CD4-positive, alpha-beta T cell treated with Interferon alpha-2 for 1 hour (primary cell): ENCODE measurements around the gene PALS2.

Source experiments
- DNase-seq, 2 donors: peaks; one replicate each; pipeline ENCODE4 v3.0.0-alpha.2; 2020 to 2022

PALS2 gene

DNA sequence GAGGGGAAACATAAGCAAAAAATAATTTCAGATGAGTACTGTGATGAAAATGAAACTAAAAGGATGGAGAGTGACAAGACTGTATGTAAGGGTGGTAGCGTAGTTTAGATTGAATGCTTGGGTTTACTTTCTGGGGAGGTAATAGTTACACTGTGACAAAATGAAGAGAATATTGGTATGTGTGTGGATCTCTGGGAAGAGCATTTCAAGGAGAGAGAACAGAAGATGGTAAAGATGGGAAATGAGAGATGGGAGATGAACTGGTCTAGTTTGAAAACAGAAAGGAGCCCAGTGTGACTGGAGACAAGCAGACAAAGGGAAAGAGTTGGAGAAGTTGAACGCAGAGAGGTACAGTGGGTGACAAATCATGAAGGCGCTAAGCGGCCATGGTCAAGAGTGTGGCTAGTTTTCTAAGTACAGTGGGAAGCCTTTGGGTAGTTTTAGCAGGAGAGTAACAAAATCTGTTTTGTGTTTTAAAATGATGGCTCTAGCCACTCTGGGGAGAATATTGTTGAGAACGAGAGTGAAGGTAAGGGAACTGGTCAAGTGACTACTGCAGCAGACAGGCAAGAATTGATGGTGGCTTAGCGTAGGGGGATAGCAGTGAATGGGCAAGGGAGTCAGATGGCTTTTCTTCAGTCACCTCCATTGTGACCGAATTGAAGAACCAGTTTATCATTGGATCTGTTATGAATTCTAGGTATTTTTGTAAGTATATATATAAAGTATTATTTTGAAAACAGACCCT is 22.6 kb downstream of the PALS2 start:
- peak in 1 of 2 donors; percentile 20 for DNase-seq

DNA sequence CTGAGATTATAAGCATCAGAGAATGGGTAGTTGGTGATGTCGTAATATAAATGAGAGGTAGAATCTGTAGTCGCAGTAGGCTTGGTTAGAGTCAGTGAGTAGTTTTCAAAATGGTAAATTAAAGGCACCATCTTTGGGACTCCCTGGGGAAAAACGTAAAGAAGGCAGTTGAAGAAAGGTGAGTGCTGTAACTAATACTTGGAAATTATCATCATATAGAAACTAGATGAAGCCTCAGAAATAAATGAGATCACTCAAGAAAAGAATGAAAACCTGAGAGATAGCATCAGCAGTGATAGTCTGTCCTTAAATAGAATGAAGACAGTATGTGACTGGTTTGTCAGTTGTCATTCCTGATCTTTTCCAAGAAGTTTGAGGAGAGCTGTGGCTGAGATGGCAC is 23.8 kb downstream of the PALS2 start:
- no peak for DNase-seq

GRCh38 chr7:24601600-24601999 is 28.3 kb downstream of the PALS2 start:
- no peak for DNase-seq

DNA sequence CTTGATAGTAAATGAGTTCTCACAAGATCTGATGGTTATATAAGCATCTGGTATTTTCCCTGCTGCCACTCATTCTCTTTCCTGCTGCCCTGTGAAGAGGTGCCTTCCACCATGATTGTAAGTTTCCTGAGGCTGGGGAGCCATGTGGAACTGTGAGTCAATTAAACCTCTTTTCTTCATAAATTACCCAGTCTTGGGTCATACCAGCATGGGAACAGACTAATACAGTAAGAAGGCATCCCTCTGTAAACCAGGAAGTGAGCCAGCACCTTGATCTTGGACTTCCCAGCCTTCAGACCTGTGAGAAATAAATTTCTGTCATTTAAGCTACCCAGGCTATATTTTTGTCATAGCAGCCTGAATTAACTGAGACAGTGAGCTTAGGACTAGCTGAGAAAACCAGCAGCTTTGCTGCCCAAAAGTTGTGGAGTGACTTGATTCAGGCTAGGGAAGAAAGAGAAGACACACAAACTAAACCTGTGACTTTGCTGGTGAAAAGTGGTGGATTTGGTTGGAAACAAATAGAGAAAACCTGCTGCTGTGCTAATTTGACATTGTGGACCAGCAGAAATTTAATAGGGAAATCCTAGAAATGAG is 29.7 kb downstream of the PALS2 start:
- DNase-seq, result no peak

- DNase-seq, result no peak
Observed at GRCh38 chr7:24604630-24605029, 31.4 kb downstream of the PALS2 start.

DNA sequence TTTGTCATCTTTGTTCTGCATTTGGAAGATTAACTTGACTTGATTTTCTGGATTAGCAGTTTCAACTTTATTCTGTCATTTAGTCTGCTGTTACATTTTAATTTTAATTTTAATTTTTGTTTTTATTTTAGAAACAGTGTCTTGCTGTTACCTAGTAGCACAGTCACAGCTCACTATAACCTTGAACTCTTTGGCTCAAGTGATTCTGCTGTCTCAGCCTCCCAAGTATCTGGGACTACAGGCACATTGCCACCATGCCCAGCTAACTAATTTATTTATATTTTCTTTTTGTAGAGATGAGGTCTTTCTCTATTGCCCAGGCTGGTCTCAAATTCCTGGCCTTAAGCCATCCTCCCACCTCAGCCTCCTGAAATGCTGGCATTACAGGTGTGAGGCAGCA is 35.3 kb downstream of the PALS2 start:
- no peak for DNase-seq

DNA sequence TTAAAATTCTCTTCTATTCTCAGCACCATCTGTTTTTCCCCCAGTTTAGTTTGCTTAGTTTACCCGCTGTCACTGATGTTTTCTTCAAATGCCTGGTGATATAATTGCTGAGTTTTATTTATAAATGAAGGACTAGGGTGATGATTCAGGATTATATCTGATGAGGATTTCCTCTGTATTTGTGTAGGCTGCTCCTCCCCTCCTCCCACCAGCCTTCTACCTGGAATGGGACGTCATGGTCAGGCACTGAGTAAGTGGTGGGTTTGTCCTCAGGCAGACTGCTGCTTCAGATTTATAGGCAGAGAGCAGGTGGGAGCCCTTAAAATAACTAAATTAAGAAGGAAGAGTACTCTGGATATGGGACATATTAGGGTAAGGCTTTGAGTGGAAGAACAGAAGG is 35.8 kb downstream of the PALS2 start:
- no peak for DNase-seq

- no peak for DNase-seq
Observed at GRCh38 chr7:24609570-24609969, 36.3 kb downstream of the PALS2 start.

DNA sequence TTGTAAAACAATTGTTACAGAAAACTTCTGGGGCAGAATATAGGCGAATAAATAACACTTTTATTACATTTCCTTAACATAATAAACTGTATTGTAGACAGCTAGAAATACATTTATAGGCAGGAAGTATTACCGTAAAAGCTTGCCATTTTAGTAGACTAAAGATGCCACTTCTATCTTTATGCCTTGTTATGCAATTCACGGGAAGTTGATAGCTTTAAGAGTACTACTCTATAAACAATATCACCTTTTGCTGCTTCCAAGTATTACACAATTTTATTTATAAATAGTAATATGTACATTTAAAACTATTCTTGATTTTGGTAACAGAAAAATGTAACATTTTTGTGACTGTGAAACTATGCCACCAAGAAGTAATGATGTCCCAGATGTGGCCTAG is 37.9 kb downstream of the PALS2 start:
- DNase-seq, result no peak

- no peak for DNase-seq
Observed at GRCh38 chr7:24617957-24618616, 44.8 kb downstream of the PALS2 start.

DNA sequence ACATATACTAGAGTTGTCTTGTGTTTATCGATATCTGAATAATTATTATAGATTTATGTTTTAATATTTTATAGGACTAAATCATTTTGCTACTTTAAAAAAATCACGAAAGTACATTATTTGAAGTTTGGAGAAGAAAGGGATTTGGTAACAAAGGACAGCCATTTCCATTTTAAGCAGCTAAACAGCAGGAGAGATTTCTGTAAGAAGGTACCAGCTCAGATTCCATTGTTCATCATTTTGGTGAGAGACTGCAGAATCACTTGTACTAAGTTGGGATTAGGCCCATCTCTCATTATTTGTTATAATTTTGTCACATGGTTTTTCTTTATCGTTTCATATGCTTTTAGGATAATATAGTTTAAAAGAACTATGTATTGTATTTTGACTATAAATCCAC is 46.7 kb downstream of the PALS2 start:
- no peak for DNase-seq

DNA sequence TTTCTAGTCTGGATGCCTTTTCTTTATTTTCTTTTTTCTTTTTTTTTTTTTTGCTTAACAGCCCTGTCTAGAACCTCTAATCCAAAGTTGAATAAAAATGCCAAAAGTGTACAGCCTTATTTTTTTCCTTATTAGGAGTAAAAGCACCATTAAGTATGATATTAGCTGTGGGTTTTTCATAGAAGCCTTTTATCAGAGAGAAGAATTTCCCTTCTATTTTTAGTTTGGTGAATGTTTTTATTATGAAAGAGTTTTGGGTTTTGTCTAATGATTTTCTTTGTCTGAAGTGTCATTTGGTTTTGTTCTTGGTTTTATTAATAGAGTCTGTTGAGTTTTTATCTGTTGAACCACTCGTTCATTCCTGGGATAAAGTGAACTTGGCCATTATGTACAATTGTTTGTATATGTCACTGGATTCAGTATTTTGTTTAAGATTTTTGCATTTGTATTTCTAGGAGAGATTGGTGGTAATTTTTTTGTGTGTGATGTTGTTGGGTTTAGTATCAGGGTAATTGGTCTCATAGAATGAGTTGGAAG is 49.5 kb downstream of the PALS2 start:
- no peak for DNase-seq
